Brain microvascular endothelial cell (primary cell): Measurements from ENCODE around the gene RSBN1L.

Experiments used
- DNase-seq: peaks from one replicate; pipeline ENCODE4 v3.0.0-alpha.2; 2020
- H3K27ac ChIP-seq: fragments of 250-450 bp; sonication (Bioruptor Pico); 2 replicates; pipeline ENCODE4 v1.5.1; 2020; ENCODE audit warnings: mild to moderate bottlenecking, moderate library complexity
- H3K27me3 ChIP-seq: fragments of 250-450 bp; sonication (Bioruptor Pico); replicated peaks from 2 replicates; pipeline ENCODE4 v1.5.1; 2020; ENCODE audit warnings: mild to moderate bottlenecking
- H3K36me3 ChIP-seq: fragments of 250-450 bp; sonication (Bioruptor Pico); replicated peaks from 2 replicates; pipeline ENCODE4 v1.5.1; 2020; ENCODE audit warnings: mild to moderate bottlenecking
- H3K4me3 ChIP-seq: 2 replicates; pipeline ENCODE4 v1.5.1; 2011; ENCODE audit warnings: low read depth, mild to moderate bottlenecking, control low read depth, low read length, moderate library complexity
- CTCF ChIP-seq: IDR thresholded peaks from 2 replicates; pipeline ENCODE4 v1.5.1; 2011; ENCODE audit warnings: low read depth, mild to moderate bottlenecking, moderate library complexity, low read length, control low read depth, inconsistent platforms; ENCODE audit errors: missing control alignments
- in situ Hi-C: cut with HindIII; loops from 2 replicates; pipeline ENCODE4 v1.10.0; 2017; ENCODE audit warnings: low sequenced_read_pairs, low pct_ligation_motif_present

The RSBN1L gene

GRCh38 chr7:77827999-77828398 is 131.7 kb downstream of the RSBN1L start:
- in situ Hi-C loops = no loop called here
- Histone ChIP-seq H3K36me3 (no peaks in the 10 kb centered on the region), H3K27me3 (no peaks in the 10 kb centered on the region), H3K4me3 (no peak overlapping the region), H3K27ac (no peak overlapping the region)
- no peak for TF ChIP-seq CTCF
- no peak for DNase-seq

- no peaks in the 10 kb centered on the region for H3K27me3 ChIP-seq
- in situ Hi-C loops = no loop called here
- no peak overlapping the region for H3K27ac ChIP-seq
- DNase-seq = no peak
- TF ChIP-seq CTCF = no peak
- no peak overlapping the region for H3K4me3 ChIP-seq
- H3K36me3 ChIP-seq = no peaks in the 10 kb centered on the region
These were observed 134.5 kb downstream of the RSBN1L start for GRCh38 chr7:77830649-77831355.

- Histone ChIP-seq H3K36me3 (no peaks in the 10 kb centered on the region), H3K27ac (no peak overlapping the region), H3K27me3 (no peaks in the 10 kb centered on the region), H3K4me3 (no peak overlapping the region)
- no peak for TF ChIP-seq CTCF
- no peak for DNase-seq
- in situ Hi-C loops = no loop called here
These were observed 135.2 kb downstream of the RSBN1L start for GRCh38 chr7:77831481-77831880.

- Histone ChIP-seq H3K27ac (no peak overlapping the region), H3K4me3 (no peak overlapping the region)
- in situ Hi-C loops = no loop called here
These were observed 135.7 kb downstream of the RSBN1L start for GRCh38 chr7:77831953-77832352.

More at GRCh38 chr7:77831953-77832352, 135.7 kb downstream of the RSBN1L start:
- no peaks in the 10 kb centered on the region for H3K36me3 ChIP-seq
- no peak for DNase-seq
- no peaks in the 10 kb centered on the region for H3K27me3 ChIP-seq
- TF ChIP-seq CTCF = no peak
